Vagina (tissue), 2 donors: ENCODE measurements around the gene LRMDA. TPM values are rescaled to one million over a fixed set of nuclear protein-coding genes. Genes with fewer than 3 reads are reported as not detected.

Source experiments
- DNase-seq, 2 donors: peaks; one replicate each; pipeline ENCODE4 v3.0.0-alpha.2; 2017; ENCODE audit errors: extremely low spot score in 2 of 2
- H3K27ac ChIP-seq: fragments of 200-600 bp; sonication (generic); one replicate; pipeline ENCODE4 v1.5.1; 2019
- H3K27me3 ChIP-seq: fragments of 200-600 bp; sonication (generic); one replicate; pipeline ENCODE4 v1.5.1; 2019
- H3K36me3 ChIP-seq, 2 donors: fragments of 200-600 bp; sonication (generic); one replicate each; pipeline ENCODE4 v1.5.1; 2017 to 2019
- H3K4me1 ChIP-seq: fragments of 200-600 bp; sonication (generic); one replicate; pipeline ENCODE4 v1.5.1; 2019
- H3K4me3 ChIP-seq, 2 donors: fragments of 200-600 bp; sonication (generic); 1 replicate in 1 of 2; 2 replicates in 1 of 2; pipeline ENCODE4 v1.5.1; 2016 to 2019
- H3K9me3 ChIP-seq: fragments of 200-600 bp; sonication (generic); one replicate; pipeline ENCODE4 v1.5.1; 2019
- CTCF ChIP-seq, 3 experiments: fragments of 450-650 bp in 2 of 3; fragments of 200-600 bp in 1 of 3; sonication (generic) in 1 of 3; IDR thresholded peaks; one replicate each; pipeline ENCODE4 v1.5.1; 2017 to 2019; ENCODE audit warnings: antibody characterized with exemption in 3 of 3, mild to moderate bottlenecking in 2 of 3, moderate library complexity in 2 of 3
- POLR2A ChIP-seq, 2 donors: fragments of 450-650 bp; IDR thresholded peaks; one replicate each; pipeline ENCODE4 v1.6.1; 2017; ENCODE audit warnings: antibody characterized with exemption in 2 of 2, mild to moderate bottlenecking in 2 of 2, moderate library complexity in 2 of 2
- POLR2AphosphoS5 ChIP-seq, 2 donors: sonication (generic); formaldehyde crosslinking; IDR thresholded peaks; one replicate each; pipeline ENCODE4 v1.9.0; 2017; ENCODE audit warnings: antibody characterized with exemption in 2 of 2, mild to moderate bottlenecking in 2 of 2, low read depth in 1 of 2; ENCODE audit not compliant: insufficient read depth in 1 of 2
- intact Hi-C: fragments of 100-400 bp; cut with DNase I; formaldehyde crosslinking; loops from one replicate; pipeline ENCODE4 v1.15.1; 2023
- total RNA-seq: library from RNA; depleted of rRNA; stranded (reverse); fragments of >200 nt; gene quantifications from one replicate; pipeline ENCODE4 v1.2.3, GENCODE V29; 2016

LRMDA gene
- total RNA-seq, 1 donor from 2014 or later = 22.6 TPM

DNA sequence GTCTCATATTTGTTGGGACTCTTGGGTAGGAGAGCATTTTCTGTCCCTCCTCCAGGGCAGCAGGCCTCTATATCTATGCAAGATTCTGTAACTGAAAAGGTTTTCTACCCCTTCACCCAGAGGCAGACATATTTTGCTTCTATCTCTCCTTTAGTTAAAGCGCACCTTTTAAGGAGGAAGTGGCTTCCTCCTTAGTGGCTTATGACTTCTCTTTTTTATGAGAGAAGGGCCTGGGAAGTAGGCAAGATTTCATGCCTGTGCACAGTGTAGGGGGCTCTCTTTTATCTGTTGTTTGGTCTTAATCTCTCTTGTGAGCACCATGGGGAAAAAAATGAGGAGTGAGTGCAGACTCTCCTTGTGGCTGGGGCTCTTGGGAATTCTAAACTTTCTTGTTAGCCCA, 122.1 kb downstream of the LRMDA start:
- Histone ChIP-seq H3K4me1 (no peaks in the 10 kb centered on the region), H3K4me3 (no peak overlapping the region), H3K27me3 (no peaks in the 10 kb centered on the region), H3K36me3 (no peaks in the 10 kb centered on the region), H3K9me3 (no peaks in the 10 kb centered on the region), H3K27ac (no peak overlapping the region)
- intact Hi-C loops = no loop called here
- DNase-seq = no peak
- TF ChIP-seq CTCF (IDR thresholded peaks at IDR 0.05) = no peak
- TF ChIP-seq POLR2AphosphoS5 (IDR thresholded peaks at IDR 0.05; ENCODE audit: insufficient read depth in 1 of 2, low read depth in 1 of 2) = no peak
- no peak for TF ChIP-seq POLR2A (IDR thresholded peaks at IDR 0.05)

DNA sequence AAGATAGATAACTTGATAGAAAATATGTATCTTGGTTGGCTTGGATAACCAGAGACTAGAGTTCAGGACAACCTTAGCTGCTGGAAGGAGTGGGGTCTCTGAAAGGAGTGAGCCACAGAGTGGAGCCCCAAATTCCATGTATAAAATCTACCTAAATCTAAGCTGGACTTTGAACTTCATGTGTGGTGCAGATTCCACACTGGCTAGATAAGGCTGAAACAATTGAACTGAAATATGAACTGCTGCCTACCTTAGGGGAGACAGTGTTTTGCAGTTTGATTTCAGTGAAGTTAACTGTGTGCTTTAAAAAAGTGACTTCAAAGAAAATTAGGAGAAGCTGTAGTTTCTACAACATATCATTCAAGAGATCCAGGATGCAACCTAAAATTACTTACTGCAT, 123.9 kb downstream of the LRMDA start:
- H3K27ac ChIP-seq = no peak overlapping the region
- intact Hi-C loops = no loop called here
- no peak overlapping the region for H3K4me3 ChIP-seq
- no peaks in the 10 kb centered on the region for H3K9me3 ChIP-seq
- H3K4me1 ChIP-seq = no peaks in the 10 kb centered on the region
- TF ChIP-seq CTCF (IDR thresholded peaks at IDR 0.05) (no peak), POLR2A (IDR thresholded peaks at IDR 0.05) (no peak), POLR2AphosphoS5 (IDR thresholded peaks at IDR 0.05; ENCODE audit: insufficient read depth in 1 of 2, low read depth in 1 of 2) (no peak)
- no peaks in the 10 kb centered on the region for H3K36me3 ChIP-seq
- H3K27me3 ChIP-seq = no peaks in the 10 kb centered on the region
- no peak for DNase-seq

GRCh38 chr10:75556320-75556719, 124.9 kb downstream of the LRMDA start:
- intact Hi-C loops = no loop called here
- Histone ChIP-seq H3K4me1 (no peaks in the 10 kb centered on the region), H3K27ac (no peak overlapping the region), H3K36me3 (no peaks in the 10 kb centered on the region), H3K27me3 (no peaks in the 10 kb centered on the region), H3K9me3 (no peaks in the 10 kb centered on the region), H3K4me3 (no peak overlapping the region)
- TF ChIP-seq POLR2A (IDR thresholded peaks at IDR 0.05) = no peak
- no peak for TF ChIP-seq POLR2AphosphoS5 (IDR thresholded peaks at IDR 0.05; ENCODE audit: insufficient read depth in 1 of 2, low read depth in 1 of 2)
- no peak for TF ChIP-seq CTCF (IDR thresholded peaks at IDR 0.05)
- no peak for DNase-seq

GRCh38 chr10:75565286-75566251, 134.1 kb downstream of the LRMDA start:
- DNase-seq = no peak
- intact Hi-C loops = no loop called here
- no peaks in the 10 kb centered on the region for H3K9me3 ChIP-seq
- TF ChIP-seq POLR2AphosphoS5 (IDR thresholded peaks at IDR 0.05; ENCODE audit: insufficient read depth in 1 of 2, low read depth in 1 of 2) (no peak), CTCF (IDR thresholded peaks at IDR 0.05) (no peak), POLR2A (IDR thresholded peaks at IDR 0.05) (no peak)
- H3K4me3 ChIP-seq = no peak overlapping the region
- no peak overlapping the region for H3K27ac ChIP-seq
- H3K4me1 ChIP-seq = peaks cover 4% of the 10 kb centered on the region
- no peaks in the 10 kb centered on the region for H3K27me3 ChIP-seq
- no peaks in the 10 kb centered on the region for H3K36me3 ChIP-seq
